Heart left ventricle (tissue), 13 donors: ENCODE measurements around the gene SLC18A3.

ENCODE experiments used
- POLR2A ChIP-seq, 2 donors: fragments of 450-650 bp; IDR thresholded peaks; one replicate each; pipeline ENCODE4 v1.6.1; 2017; ENCODE audit warnings: antibody characterized with exemption in 2 of 2, mild to moderate bottlenecking in 2 of 2, moderate library complexity in 2 of 2
- TF ChIP-seq, protein P1 (sequence below), 12 donors: fragments of 200-600 bp; sonication (generic) in 4 of 12; IDR thresholded peaks; one replicate each; pipeline versions ENCODE4 v1.5.0 to v1.8.0; 2018 to 2022; ENCODE audit warnings: antibody characterized with exemption in 12 of 12, mild to moderate bottlenecking in 5 of 12
- donor health status: ischemic (EF 13 %, LVEDD 7.1; RV severe dilation, severe dysfunction).
- donor health status: DM: no; HTN: yes; CAD: no.
- donor health status: DM: no; HTN: no; CAD: no.
- donor health status: ischemic (EF 25% LVEDD 6.9; RV normal size, moderate dysfunction).
- donor health status: ischemic (EF 25% LVEDD 5.7; RV mildly dilated, moderate dysfunction).
- donor health status: ischemic (EF 35%, LVEDD 5.7; RV mildly dilated, moderate dysfunction).
- donor health status: nonischemic (EF 11% LVEDD 7.7; RV severe dilation, severe dysfunction).
- donor health status: DM: yes; HTN: yes; CAD: no.
- donor health status: PGD.
- donor health status: ischemic (EF 29% LVEDD 5.4; RV normal size, mild dysfunction).
- donor health status: nonischemic (EF 23%, LVEDD 6.1; RV moderate dilation, normal function).

DNA sequence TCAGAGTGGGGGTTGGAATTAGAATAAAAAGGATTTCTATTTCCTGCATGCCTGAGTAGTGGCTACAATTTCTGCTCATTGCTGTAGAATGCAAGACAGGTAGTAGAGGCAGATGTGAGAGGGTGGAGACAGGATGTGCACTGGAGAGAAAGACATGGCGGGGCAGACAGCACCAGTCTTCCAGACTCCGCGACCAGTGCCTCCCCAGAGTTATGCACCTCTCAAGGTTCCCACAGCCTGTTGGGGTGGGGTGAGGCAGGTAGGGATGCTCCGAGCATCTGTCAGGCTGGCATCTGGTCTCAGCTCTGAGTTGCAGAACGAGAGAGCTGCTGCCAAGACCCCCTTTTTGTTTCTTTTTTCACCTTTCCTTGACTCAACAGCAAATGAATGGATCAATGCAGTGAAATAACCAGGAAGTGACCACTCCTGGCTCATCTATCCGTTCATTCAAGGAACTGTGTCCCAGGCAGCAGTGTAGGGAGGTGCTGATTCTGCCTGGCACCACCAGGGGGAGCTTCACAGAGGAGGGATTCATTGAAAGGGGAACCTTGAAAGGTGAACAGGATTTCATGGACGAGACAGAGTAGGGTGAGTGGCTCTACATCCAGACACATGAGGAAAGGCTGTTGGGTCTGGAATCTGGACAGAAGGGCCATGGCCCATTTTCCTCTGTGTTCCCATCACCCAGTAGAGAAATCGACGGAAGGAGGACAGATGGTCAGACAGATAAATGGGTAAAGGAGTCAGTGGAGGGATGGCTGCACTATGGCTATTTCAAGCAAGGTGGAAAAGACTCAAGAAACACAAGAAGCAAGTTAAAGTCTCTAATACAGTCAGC lies 17.2 kb upstream of the SLC18A3 start:
- no peak for TF ChIP-seq POLR2A (IDR thresholded peaks at IDR 0.05)
- TF ChIP-seq, protein P1, sequence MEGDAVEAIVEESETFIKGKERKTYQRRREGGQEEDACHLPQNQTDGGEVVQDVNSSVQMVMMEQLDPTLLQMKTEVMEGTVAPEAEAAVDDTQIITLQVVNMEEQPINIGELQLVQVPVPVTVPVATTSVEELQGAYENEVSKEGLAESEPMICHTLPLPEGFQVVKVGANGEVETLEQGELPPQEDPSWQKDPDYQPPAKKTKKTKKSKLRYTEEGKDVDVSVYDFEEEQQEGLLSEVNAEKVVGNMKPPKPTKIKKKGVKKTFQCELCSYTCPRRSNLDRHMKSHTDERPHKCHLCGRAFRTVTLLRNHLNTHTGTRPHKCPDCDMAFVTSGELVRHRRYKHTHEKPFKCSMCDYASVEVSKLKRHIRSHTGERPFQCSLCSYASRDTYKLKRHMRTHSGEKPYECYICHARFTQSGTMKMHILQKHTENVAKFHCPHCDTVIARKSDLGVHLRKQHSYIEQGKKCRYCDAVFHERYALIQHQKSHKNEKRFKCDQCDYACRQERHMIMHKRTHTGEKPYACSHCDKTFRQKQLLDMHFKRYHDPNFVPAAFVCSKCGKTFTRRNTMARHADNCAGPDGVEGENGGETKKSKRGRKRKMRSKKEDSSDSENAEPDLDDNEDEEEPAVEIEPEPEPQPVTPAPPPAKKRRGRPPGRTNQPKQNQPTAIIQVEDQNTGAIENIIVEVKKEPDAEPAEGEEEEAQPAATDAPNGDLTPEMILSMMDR (IDR thresholded peaks at IDR 0.05) = peak; percentile 74 to 92 (median 84)
